Type B pancreatic cell (in vitro differentiated cells): ENCODE data around the gene PSG4. TPM values are rescaled to one million over a fixed set of nuclear protein-coding genes. Genes with fewer than 3 reads are reported as not detected.
"Not testable (repeated sequence)": the region's sequence is repeated elsewhere in the genome, so short reads cannot be mapped to it uniquely, and the experiment has no call there.

ENCODE experiments used
- DNase-seq: peaks from one replicate; pipeline ENCODE4 v3.0.0; 2021; ENCODE audit warnings: mixed read lengths; ENCODE audit not compliant: unreplicated experiment; ENCODE audit errors: extremely low spot score
- H3K27ac Mint-ChIP-seq: 2 replicates; pipeline ENCODE4 v1.8.0; 2021; ENCODE audit warnings: mild to moderate bottlenecking, mixed read lengths
- H3K27me3 Mint-ChIP-seq: 2 replicates; pipeline ENCODE4 v1.8.0; 2021; ENCODE audit warnings: mixed read lengths
- H3K36me3 Mint-ChIP-seq: 2 replicates; pipeline ENCODE4 v1.8.0; 2021; ENCODE audit warnings: mixed read lengths
- H3K4me1 Mint-ChIP-seq: one replicate; pipeline ENCODE4 v1.8.0; 2021; ENCODE audit warnings: mixed read lengths; ENCODE audit not compliant: unreplicated experiment
- H3K4me3 Mint-ChIP-seq: 2 replicates; pipeline ENCODE4 v1.8.0; 2021; ENCODE audit warnings: mild to moderate bottlenecking, mixed read lengths
- H3K9me3 Mint-ChIP-seq: 2 replicates; pipeline ENCODE4 v1.8.0; 2021; ENCODE audit warnings: mixed read lengths
- CTCF ChIP-seq: fragments of 200-600 bp; sonication (generic); conservative IDR thresholded peaks from 2 replicates; pipeline ENCODE4 v1.5.0; 2021; ENCODE audit warnings: antibody characterized with exemption, mild to moderate bottlenecking
- long read RNA-seq: library from polyadenylated mRNA; unstranded; transcript quantifications from one replicate; pipeline ENCODE4 v2.0.0, GENCODE V29; 2020
- total RNA-seq: library from RNA; stranded (reverse); gene quantifications from 2 replicates; pipeline ENCODE4 v1.2.1, GENCODE V29; 2021; ENCODE audit warnings: low replicate concordance

PSG4 gene
- total RNA-seq, result not detected in 2 replicates
- long read RNA-seq, result 0 reads

DNA sequence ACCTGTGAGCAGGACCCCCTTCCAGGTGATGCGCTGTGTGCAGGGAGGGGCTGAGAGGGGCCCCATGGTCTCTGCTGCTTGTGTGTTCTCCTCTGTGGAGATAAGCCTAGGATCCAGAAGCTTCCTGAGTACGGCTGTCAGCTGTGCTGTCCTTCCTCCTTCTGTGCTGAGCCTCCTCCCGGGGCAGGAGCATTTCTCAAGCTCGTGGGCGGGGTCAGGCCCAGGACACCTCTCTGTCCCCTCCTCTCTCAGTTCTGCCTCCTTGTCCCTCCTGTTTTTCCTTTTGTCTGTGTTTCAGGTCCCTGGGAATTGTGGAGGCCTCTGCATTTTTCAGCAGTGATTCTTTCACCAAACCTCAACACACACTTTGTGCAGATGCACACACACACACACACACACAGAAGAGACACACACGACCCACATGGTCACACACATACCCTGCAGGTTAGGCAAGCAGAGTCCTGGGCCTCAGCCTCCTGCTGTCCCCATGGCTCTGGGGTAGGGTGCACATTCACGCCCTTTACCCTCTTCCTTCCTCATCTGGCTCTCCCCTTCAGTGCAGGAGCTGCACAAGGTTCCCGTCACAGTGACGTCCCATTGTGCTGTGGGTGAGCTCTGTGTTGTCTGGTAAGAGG lies at the start of gene PSG4:
Gene PSG4, minus strand, starts transcription at position 168 of the 635 bp plus-strand sequence. Its CDS starts 102 bp downstream, at position 66.
- H3K9me3 Mint-ChIP-seq, H3K27me3 Mint-ChIP-seq, H3K4me3 Mint-ChIP-seq, H3K36me3 Mint-ChIP-seq, DNase-seq, H3K4me1 Mint-ChIP-seq, H3K27ac Mint-ChIP-seq: not testable (repeated sequence)

DNA sequence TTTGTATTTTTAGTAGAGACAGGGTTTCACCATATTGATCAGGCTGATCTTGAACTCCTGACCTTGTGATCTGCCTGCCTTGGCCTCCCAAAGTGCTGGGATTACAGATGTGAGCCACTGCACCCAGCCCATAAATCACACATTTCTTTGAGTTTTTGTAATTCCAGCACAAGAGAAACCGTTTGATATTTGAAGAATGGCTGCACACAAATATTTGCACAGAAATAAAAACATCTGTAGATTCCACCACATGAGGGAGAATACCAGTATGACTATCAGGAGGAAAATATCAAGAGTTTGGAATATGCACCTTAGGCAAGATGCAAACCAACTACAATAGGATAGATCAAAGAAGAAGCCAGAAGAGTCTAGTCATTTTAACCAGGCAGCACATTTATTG lies 46.0 kb upstream of the PSG4 start:
- not testable (repeated sequence) for H3K36me3 Mint-ChIP-seq, DNase-seq, H3K9me3 Mint-ChIP-seq, H3K4me3 Mint-ChIP-seq, H3K27me3 Mint-ChIP-seq, H3K4me1 Mint-ChIP-seq, H3K27ac Mint-ChIP-seq

DNA sequence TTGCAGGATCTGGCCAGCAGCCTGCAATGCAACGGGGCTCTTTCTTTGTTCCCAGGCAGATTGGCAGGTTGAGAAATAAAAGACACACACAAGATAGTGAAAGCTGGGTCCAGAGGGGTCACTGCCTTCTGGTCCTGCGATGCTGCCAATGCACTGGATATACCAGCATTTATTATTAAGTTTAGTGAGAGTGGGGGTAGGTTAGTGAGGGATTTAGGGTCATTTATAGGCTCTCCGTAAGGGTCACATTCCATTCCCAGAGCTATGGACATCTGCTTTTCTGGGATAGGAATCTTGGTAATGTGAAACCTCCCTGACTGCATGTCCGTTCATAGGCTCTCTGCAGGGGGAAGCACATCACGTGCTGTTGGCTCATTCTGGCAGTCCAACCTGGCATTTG lies 44.9 kb upstream of the PSG4 start:
- H3K27ac Mint-ChIP-seq, DNase-seq, H3K4me1 Mint-ChIP-seq, H3K9me3 Mint-ChIP-seq, H3K4me3 Mint-ChIP-seq, H3K27me3 Mint-ChIP-seq, H3K36me3 Mint-ChIP-seq: not testable (repeated sequence)

DNA sequence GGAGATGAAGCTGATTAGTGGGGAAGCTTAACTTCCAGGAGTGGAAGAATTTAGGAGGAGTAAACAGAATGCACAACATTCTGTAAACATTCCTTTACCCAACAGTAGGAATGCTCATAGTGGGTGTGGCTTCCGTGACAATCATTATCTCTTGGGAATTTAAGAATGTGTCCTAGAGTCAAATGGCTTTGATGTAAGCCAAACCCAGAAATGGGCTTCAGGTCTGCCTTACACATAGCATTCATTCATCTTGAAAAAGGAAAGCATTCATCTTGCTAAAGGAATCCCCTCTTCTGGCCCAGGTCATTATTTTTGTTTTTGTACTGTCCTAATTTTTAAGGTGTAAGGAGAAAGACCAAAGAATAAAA lies 43.2 kb upstream of the PSG4 start:
- DNase-seq, H3K36me3 Mint-ChIP-seq, H3K4me3 Mint-ChIP-seq, H3K4me1 Mint-ChIP-seq, H3K27me3 Mint-ChIP-seq, H3K27ac Mint-ChIP-seq, H3K9me3 Mint-ChIP-seq: not testable (repeated sequence)

DNA sequence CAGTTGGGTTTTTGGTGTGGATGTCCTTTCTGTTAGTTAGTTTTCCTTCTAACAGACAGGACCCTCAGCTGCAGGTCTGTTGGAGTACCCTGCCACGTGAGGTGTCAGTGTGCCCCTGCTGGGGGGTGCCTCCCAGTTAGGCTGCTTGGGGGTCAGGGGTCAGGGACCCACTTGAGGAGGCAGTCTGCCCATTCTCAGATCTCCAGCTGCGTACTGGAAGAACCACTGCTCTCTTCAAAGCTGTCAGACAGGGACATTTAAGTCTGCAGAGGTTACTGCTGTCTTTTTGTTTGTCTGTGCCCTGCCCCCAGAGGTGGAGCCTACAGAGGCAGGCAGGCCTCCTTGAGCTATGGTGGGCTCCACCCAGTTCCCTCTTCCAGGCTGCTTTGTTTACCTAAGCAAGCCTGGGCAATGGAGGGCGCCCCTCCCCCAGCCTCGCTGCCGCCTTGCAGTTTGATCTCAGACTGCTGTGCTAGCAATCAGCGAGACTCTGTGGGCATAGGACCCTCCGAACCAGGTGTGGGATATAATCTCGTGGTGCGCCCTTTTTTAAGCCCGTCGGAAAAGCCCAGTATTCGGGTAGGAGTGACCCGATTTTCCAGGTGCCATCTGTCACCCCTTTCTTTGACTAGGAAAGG lies 41.9 kb upstream of the PSG4 start:
- H3K4me1 Mint-ChIP-seq, H3K4me3 Mint-ChIP-seq, H3K9me3 Mint-ChIP-seq, H3K36me3 Mint-ChIP-seq, H3K27ac Mint-ChIP-seq, H3K27me3 Mint-ChIP-seq, DNase-seq: not testable (repeated sequence)

- not testable (repeated sequence) for H3K27me3 Mint-ChIP-seq, DNase-seq, H3K4me1 Mint-ChIP-seq, H3K4me3 Mint-ChIP-seq, H3K36me3 Mint-ChIP-seq, H3K27ac Mint-ChIP-seq, H3K9me3 Mint-ChIP-seq
These were observed 40.4 kb upstream of the PSG4 start for GRCh38 chr19:43245848-43246247.

DNA sequence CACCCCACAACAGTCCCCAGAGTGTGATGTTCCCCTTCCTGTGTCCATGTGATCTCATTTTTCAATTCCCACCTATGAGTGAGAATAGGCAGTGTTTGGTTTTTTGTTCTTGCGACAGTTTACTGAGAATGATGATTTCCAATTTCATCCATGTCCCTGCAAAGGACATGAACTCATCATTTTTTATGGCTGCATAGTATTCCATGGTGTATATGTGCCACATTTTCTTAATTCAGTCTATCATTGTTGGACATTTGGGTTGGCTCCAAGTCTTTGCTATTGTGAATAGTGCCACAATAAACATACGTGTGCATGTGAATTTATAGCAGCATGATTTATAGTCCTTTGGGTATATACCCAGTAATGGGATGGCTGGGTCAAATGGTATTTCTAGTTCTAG lies 36.8 kb upstream of the PSG4 start:
- not testable (repeated sequence) for H3K4me1 Mint-ChIP-seq, H3K27ac Mint-ChIP-seq, H3K36me3 Mint-ChIP-seq, H3K27me3 Mint-ChIP-seq, H3K4me3 Mint-ChIP-seq, H3K9me3 Mint-ChIP-seq, DNase-seq

- H3K27ac Mint-ChIP-seq, H3K4me3 Mint-ChIP-seq, H3K27me3 Mint-ChIP-seq, H3K36me3 Mint-ChIP-seq, DNase-seq, H3K9me3 Mint-ChIP-seq, H3K4me1 Mint-ChIP-seq: not testable (repeated sequence)
These were observed 32.8 kb upstream of the PSG4 start for GRCh38 chr19:43238213-43238612.

- not testable (repeated sequence) for H3K9me3 Mint-ChIP-seq, H3K27ac Mint-ChIP-seq, DNase-seq, H3K36me3 Mint-ChIP-seq, H3K4me1 Mint-ChIP-seq, H3K27me3 Mint-ChIP-seq, H3K4me3 Mint-ChIP-seq
These were observed 30.2 kb upstream of the PSG4 start for GRCh38 chr19:43235686-43236085.

GRCh38 chr19:43229315-43229714 lies 23.9 kb upstream of the PSG4 start:
- Mint-ChIP-seq H3K4me1 (no peaks in the 10 kb centered on the region), H3K4me3 (no peak overlapping the region), H3K36me3 (no peaks in the 10 kb centered on the region), H3K9me3 (no peaks in the 10 kb centered on the region), H3K27ac (no peak overlapping the region), H3K27me3 (no peaks in the 10 kb centered on the region)
- no peak for DNase-seq
- no peak for TF ChIP-seq CTCF

- H3K36me3 Mint-ChIP-seq, H3K27ac Mint-ChIP-seq, H3K4me3 Mint-ChIP-seq, H3K4me1 Mint-ChIP-seq, H3K9me3 Mint-ChIP-seq, H3K27me3 Mint-ChIP-seq, DNase-seq: not testable (repeated sequence)
These were observed 23.3 kb upstream of the PSG4 start for GRCh38 chr19:43228730-43229129.

DNA sequence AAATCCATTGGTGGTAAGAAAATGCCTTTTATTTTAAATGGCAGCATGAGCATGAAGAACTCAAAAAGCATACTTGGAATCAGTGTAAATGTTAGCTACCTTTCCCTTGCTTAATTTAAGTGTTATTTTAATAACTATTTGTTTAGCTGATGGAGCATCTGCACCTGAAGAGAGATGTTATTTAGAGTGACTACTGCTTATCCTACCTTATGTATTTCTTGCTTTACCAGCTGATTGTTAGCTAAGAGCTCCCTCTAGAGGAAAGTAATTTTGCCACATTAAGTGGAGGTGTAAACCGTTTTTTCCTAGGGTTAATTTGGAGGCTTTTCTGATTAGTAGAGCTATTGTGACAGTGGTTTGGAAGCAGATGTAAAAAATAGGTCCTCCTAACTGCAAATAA lies 21.5 kb upstream of the PSG4 start:
- H3K9me3 Mint-ChIP-seq, H3K4me3 Mint-ChIP-seq, H3K4me1 Mint-ChIP-seq, H3K36me3 Mint-ChIP-seq, H3K27me3 Mint-ChIP-seq, DNase-seq, H3K27ac Mint-ChIP-seq: not testable (repeated sequence)
